Ishikawa (cell line): Measurements from ENCODE around the gene PFDN5.

ENCODE experiments used
- CEBPB ChIP-seq: IDR thresholded peaks from 2 replicates; pipeline ENCODE4 v1.6.1; 2012
- CREB1 ChIP-seq: IDR thresholded peaks from 2 replicates; pipeline ENCODE4 v1.6.1; 2012; ENCODE audit warnings: low read depth
- EGR1 ChIP-seq: IDR thresholded peaks from 2 replicates; pipeline ENCODE4 v1.6.1; 2012
- EP300 ChIP-seq: IDR thresholded peaks from 2 replicates; pipeline ENCODE4 v1.6.1; 2012; ENCODE audit warnings: borderline replicate concordance
- FOXM1 ChIP-seq: IDR thresholded peaks from 2 replicates; pipeline ENCODE4 v1.6.1; 2012; ENCODE audit warnings: low read depth, borderline replicate concordance
- NFIC ChIP-seq: IDR thresholded peaks from 2 replicates; pipeline ENCODE4 v1.6.1; 2012
- RAD21 ChIP-seq: IDR thresholded peaks from 2 replicates; pipeline ENCODE4 v1.6.1; 2012; ENCODE audit warnings: low read depth
- TAF1 ChIP-seq: IDR thresholded peaks from 2 replicates; pipeline ENCODE4 v1.6.1; 2012; ENCODE audit warnings: low read depth, mild to moderate bottlenecking
- TCF12 ChIP-seq: IDR thresholded peaks from 2 replicates; pipeline ENCODE4 v1.6.1; 2012; ENCODE audit warnings: low read depth
- TEAD4 ChIP-seq: IDR thresholded peaks from 2 replicates; pipeline ENCODE4 v1.6.1; 2012
- USF1 ChIP-seq: IDR thresholded peaks from 2 replicates; pipeline ENCODE4 v1.6.1; 2012
- YY1 ChIP-seq: IDR thresholded peaks from 2 replicates; pipeline ENCODE4 v1.6.1; 2012; ENCODE audit warnings: low read depth
- ZBTB7A ChIP-seq: IDR thresholded peaks from 2 replicates; pipeline ENCODE4 v1.6.1; 2012; ENCODE audit warnings: low read depth
- TF ChIP-seq, protein P1 (sequence below): IDR thresholded peaks from 2 replicates; pipeline ENCODE4 v1.6.1; 2012
- TF ChIP-seq, protein P2 (sequence below): IDR thresholded peaks from 2 replicates; pipeline ENCODE4 v1.6.1; 2012; ENCODE audit warnings: low read depth, mild to moderate bottlenecking

Gene PFDN5

GRCh38 chr12:53253298-53253697, 42.0 kb upstream of the PFDN5 start:
- no peak for TF ChIP-seq EGR1
- TF ChIP-seq RAD21 = no peak
- TF ChIP-seq, protein P1, sequence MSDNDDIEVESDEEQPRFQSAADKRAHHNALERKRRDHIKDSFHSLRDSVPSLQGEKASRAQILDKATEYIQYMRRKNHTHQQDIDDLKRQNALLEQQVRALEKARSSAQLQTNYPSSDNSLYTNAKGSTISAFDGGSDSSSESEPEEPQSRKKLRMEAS = no peak
- TF ChIP-seq ZBTB7A = no peak
- TF ChIP-seq TEAD4 = no peak
- no peak for TF ChIP-seq CREB1
- no peak for TF ChIP-seq TCF12
- no peak for TF ChIP-seq EP300
- TF ChIP-seq, protein P2, sequence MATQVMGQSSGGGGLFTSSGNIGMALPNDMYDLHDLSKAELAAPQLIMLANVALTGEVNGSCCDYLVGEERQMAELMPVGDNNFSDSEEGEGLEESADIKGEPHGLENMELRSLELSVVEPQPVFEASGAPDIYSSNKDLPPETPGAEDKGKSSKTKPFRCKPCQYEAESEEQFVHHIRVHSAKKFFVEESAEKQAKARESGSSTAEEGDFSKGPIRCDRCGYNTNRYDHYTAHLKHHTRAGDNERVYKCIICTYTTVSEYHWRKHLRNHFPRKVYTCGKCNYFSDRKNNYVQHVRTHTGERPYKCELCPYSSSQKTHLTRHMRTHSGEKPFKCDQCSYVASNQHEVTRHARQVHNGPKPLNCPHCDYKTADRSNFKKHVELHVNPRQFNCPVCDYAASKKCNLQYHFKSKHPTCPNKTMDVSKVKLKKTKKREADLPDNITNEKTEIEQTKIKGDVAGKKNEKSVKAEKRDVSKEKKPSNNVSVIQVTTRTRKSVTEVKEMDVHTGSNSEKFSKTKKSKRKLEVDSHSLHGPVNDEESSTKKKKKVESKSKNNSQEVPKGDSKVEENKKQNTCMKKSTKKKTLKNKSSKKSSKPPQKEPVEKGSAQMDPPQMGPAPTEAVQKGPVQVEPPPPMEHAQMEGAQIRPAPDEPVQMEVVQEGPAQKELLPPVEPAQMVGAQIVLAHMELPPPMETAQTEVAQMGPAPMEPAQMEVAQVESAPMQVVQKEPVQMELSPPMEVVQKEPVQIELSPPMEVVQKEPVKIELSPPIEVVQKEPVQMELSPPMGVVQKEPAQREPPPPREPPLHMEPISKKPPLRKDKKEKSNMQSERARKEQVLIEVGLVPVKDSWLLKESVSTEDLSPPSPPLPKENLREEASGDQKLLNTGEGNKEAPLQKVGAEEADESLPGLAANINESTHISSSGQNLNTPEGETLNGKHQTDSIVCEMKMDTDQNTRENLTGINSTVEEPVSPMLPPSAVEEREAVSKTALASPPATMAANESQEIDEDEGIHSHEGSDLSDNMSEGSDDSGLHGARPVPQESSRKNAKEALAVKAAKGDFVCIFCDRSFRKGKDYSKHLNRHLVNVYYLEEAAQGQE = no peak
- no peak for TF ChIP-seq TAF1
- no peak for TF ChIP-seq FOXM1
- TF ChIP-seq USF1 = no peak
- no peak for TF ChIP-seq NFIC
- TF ChIP-seq CEBPB = no peak
- no peak for TF ChIP-seq YY1

DNA sequence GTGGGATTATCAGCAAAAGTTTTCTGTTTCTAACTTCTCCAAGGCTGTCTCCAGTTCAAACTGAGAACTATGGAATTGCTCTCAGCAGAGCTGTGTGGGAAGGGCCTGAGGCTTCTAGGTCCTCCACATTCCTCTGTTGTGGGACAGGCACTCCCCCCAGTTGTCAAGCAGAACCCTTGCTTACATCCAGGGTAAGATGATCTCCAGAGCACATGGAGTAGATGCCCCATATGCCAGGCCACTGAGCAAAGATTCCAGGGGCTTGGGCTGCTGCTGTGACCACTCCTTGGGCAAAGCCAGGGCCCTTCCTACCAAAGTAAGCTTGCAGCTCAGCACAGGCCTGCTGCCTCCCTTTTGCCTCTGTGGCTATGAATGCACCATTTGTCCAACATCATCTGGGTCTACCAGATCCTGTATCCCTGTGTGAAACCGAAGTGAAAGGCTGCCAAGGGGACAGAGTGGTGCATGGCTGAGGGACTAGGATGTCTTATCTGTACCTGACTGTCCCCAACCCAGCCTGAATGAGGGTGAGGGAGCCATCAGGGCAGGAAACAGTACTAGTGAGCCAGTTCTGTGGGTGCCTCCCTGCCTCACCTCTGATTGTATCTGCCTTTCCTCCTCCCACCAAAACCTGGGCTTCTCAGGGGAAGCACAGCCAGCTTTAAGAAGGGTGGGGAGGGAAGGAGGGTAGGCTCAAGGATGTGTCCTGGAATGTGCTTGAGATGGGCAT, 40.4 kb upstream of the PFDN5 start:
- TF ChIP-seq, protein P1 = no peak
- no peak for TF ChIP-seq CREB1
- TF ChIP-seq YY1 = no peak
- no peak for TF ChIP-seq TEAD4
- no peak for TF ChIP-seq ZBTB7A
- no peak for TF ChIP-seq TCF12
- TF ChIP-seq TAF1 = no peak
- no peak for TF ChIP-seq EGR1
- TF ChIP-seq FOXM1 = no peak

GRCh38 chr12:53255996-53256395, 39.3 kb upstream of the PFDN5 start:
- no peak for TF ChIP-seq NFIC
- no peak for TF ChIP-seq YY1
- no peak for TF ChIP-seq ZBTB7A
- TF ChIP-seq RAD21 = no peak

- TF ChIP-seq EP300 (no peak), YY1 (no peak), RAD21 (no peak), CEBPB (no peak), EGR1 (no peak), CREB1 (no peak), USF1 (no peak), ZBTB7A (no peak), NFIC (no peak)
- TF ChIP-seq, protein P2 = no peak
- TF ChIP-seq, protein P1 = no peak
Measured at GRCh38 chr12:53258541-53259539, 36.5 kb upstream of the PFDN5 start.

GRCh38 chr12:53259891-53260290, 35.5 kb upstream of the PFDN5 start:
- TF ChIP-seq YY1 = no peak
- TF ChIP-seq TEAD4 = no peak
- TF ChIP-seq NFIC = no peak
- no peak for TF ChIP-seq TCF12
- no peak for TF ChIP-seq RAD21
- TF ChIP-seq USF1 = no peak
- TF ChIP-seq ZBTB7A = no peak
- TF ChIP-seq EGR1 = no peak
- TF ChIP-seq, protein P1 = no peak
- TF ChIP-seq EP300 = no peak
- no peak for TF ChIP-seq CREB1
- no peak for TF ChIP-seq TAF1
- no peak for TF ChIP-seq FOXM1
- TF ChIP-seq, protein P2 = no peak
- no peak for TF ChIP-seq CEBPB
